Activated naive CD4-positive, alpha-beta T cell treated with anti-CD3 and anti-CD28 coated beads, Interleukin-2, amount 50 U/mL, for 24 hours (primary cell): Measurements from ENCODE around the gene CRYL1.

Source experiments
- H3K27ac Mint-ChIP-seq: one replicate; pipeline ENCODE4 v1.8.0; 2021; ENCODE audit warnings: mild to moderate bottlenecking, mixed read lengths
- H3K27me3 Mint-ChIP-seq: one replicate; pipeline ENCODE4 v1.8.0; 2021; ENCODE audit warnings: mixed read lengths
- H3K36me3 Mint-ChIP-seq: one replicate; pipeline ENCODE4 v1.8.0; 2021; ENCODE audit warnings: mixed read lengths
- H3K4me1 Mint-ChIP-seq: one replicate; pipeline ENCODE4 v1.8.0; 2021; ENCODE audit warnings: mixed read lengths
- H3K4me3 Mint-ChIP-seq: one replicate; pipeline ENCODE4 v1.8.0; 2021; ENCODE audit warnings: mild to moderate bottlenecking, mixed read lengths
- H3K9me3 Mint-ChIP-seq: one replicate; pipeline ENCODE4 v1.8.0; 2021; ENCODE audit warnings: mixed read lengths

The CRYL1 gene

DNA sequence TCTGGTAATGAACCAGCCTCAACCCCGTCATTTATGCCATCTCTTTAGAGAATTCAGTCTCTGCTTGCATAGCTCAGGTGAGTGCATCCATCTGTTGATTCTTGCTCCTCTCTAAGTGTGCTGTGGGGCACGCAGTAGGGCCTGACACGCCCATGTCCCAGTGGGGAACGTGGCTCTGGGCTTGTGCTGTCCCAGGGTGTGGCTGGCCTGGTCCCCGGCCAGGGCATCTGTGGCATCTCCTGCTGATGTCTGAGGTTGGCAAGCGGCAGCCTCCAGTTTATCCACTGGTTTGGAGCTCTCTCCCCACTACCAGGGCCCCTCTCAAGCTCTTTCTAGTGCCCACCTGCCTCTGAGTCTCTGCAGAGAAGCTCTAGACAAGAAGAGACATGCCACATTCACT is 146.9 kb downstream of the CRYL1 start:
- Mint-ChIP-seq H3K27ac (no peak overlapping the region), H3K4me3 (no peak overlapping the region), H3K36me3 (no peaks in the 10 kb centered on the region), H3K27me3 (no peaks in the 10 kb centered on the region), H3K4me1 (no peaks in the 10 kb centered on the region), H3K9me3 (no peaks in the 10 kb centered on the region)

DNA sequence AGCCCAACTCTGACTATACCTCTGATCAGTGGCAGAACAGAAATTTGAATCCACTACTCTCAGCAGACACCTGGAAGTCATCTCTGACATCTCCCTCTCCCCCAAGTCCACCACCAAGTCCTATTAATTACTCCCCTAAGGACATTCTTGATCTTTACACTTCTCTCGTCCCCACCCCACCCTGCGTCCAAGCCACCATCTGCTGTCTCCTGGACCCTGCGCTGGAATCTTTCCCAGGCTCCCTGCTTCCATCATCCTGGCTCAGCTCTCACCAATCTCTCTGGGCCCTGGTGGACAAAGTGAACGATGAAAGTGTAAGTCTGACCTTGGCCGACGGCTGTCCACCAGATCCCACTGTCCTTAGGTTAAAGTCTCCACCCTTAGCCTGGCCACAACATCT is 147.9 kb downstream of the CRYL1 start:
- H3K9me3 Mint-ChIP-seq, result no peaks in the 10 kb centered on the region
- no peaks in the 10 kb centered on the region for H3K36me3 Mint-ChIP-seq
- no peak overlapping the region for H3K27ac Mint-ChIP-seq
- H3K4me1 Mint-ChIP-seq, result no peaks in the 10 kb centered on the region
- H3K4me3 Mint-ChIP-seq, result no peak overlapping the region
- no peaks in the 10 kb centered on the region for H3K27me3 Mint-ChIP-seq

DNA sequence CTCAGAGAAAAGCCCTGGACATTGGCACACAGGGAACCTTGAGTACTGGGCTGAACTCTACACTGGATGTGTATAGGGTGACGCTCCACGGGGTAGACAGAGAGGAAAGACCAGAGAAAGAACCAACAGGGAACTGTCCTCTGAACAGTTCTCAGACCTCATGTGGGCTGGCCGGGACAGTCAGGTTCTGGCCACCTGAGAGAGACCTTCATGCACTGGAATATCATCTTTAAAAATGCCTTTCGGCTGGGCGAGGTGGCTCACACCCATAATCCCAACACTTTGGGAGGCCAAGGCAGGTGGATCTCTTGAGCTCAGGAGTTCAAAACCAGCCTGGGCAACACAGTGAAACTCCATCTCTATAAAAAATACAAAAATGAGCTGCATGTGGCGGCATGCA is 149.8 kb downstream of the CRYL1 start:
- H3K4me1 Mint-ChIP-seq, result no peaks in the 10 kb centered on the region
- H3K9me3 Mint-ChIP-seq, result no peaks in the 10 kb centered on the region
- H3K27me3 Mint-ChIP-seq, result no peaks in the 10 kb centered on the region
- no peak overlapping the region for H3K27ac Mint-ChIP-seq
- H3K36me3 Mint-ChIP-seq, result no peaks in the 10 kb centered on the region
- H3K4me3 Mint-ChIP-seq, result no peak overlapping the region

DNA sequence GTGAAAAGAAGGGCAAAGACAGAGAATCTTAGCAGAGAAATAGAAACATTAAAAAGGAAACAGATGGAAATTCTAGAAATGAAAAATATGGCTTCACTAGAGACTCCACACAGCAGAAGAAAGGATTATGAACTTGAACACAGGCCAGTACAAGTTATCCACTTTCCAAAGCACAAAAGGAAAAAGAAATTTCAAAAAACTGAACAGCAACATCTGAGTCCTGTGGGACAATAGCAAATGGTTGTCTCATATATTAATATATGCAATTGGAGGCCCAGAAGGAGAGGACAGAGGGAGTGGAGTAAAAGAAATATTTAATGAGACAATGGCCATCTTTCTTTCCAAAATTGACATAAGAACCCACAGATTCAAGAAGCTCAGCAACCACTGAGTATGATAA is 151.8 kb downstream of the CRYL1 start:
- H3K9me3 Mint-ChIP-seq, result no peaks in the 10 kb centered on the region
- H3K4me1 Mint-ChIP-seq, result no peaks in the 10 kb centered on the region
- H3K27me3 Mint-ChIP-seq, result no peaks in the 10 kb centered on the region
- no peaks in the 10 kb centered on the region for H3K36me3 Mint-ChIP-seq
- no peak overlapping the region for H3K4me3 Mint-ChIP-seq
- no peak overlapping the region for H3K27ac Mint-ChIP-seq

DNA sequence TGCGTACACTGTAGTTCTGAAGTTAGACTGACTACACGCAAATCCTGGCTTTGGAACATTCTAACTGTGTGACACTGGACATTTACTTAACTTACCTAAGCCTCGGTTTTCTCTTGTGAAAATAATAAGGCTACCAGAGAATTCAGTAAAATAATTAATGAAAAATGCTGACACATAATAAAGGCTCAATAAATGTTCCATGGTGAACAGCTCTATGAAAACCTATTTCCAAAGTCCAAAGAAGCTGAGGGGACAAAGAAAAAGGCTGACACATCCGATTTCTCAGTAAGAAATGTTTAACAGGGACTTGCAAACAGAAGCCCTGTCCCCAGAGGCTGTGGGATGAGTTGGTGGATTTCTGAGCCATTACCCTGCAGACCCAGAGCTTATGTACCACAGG is 153.8 kb downstream of the CRYL1 start:
- H3K4me3 Mint-ChIP-seq, result no peak overlapping the region
- H3K9me3 Mint-ChIP-seq, result no peaks in the 10 kb centered on the region
- H3K27ac Mint-ChIP-seq, result no peak overlapping the region
- no peaks in the 10 kb centered on the region for H3K27me3 Mint-ChIP-seq
- H3K36me3 Mint-ChIP-seq, result no peaks in the 10 kb centered on the region
- no peaks in the 10 kb centered on the region for H3K4me1 Mint-ChIP-seq

DNA sequence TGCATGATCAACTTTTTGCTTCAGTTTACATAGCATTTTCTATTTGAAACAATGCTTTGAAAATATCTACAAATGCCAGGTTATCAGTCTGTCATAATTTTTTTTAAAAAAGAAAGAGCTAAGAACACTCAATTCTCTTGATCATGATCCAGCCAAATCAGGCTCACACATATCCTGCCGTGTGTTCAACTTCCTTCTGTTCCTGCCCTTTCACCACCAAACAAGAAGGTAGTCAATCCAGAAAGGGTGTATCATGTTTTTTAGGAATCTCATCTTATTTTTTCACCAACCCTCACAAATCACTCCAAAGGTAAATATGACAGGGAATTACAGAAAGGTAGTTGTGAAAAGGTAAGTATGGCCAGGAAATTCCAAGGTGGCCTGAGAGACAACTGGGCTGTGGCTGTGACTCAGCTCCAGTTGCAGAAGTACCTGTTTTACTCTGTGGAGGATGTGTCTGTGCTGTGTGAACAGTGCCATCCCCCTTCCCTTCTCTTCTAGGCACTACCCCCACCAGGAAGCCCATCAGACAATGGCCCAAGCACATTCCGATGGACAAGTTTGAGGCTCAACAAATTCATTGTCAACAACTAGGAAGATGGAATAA is 154.7 kb downstream of the CRYL1 start:
- no peak overlapping the region for H3K27ac Mint-ChIP-seq
- H3K4me3 Mint-ChIP-seq, result no peak overlapping the region
- H3K27me3 Mint-ChIP-seq, result no peaks in the 10 kb centered on the region
- no peaks in the 10 kb centered on the region for H3K36me3 Mint-ChIP-seq
- no peaks in the 10 kb centered on the region for H3K4me1 Mint-ChIP-seq
- no peaks in the 10 kb centered on the region for H3K9me3 Mint-ChIP-seq

DNA sequence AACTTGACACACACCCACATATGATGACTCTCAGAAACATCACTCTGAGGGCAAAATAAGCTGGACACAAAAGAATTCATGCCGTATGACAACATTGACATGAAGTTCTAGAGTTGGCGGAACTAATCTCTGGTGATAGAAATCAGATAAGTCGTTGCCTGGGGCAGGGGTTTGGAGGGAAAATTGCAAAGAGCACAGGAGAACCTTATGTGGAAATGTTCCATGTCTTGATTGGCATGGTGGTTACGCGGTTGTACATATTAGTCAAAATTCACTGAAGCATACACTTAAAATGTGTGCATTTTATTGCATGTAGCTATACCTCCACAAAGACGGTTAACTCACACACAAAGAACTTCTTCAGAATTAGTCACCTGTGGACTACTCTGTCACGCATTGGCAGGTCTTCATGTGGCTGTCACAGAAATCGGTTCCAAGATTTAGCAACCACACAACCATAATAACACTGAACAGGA is 155.7 kb downstream of the CRYL1 start:
- H3K4me3 Mint-ChIP-seq, result no peak overlapping the region

DNA sequence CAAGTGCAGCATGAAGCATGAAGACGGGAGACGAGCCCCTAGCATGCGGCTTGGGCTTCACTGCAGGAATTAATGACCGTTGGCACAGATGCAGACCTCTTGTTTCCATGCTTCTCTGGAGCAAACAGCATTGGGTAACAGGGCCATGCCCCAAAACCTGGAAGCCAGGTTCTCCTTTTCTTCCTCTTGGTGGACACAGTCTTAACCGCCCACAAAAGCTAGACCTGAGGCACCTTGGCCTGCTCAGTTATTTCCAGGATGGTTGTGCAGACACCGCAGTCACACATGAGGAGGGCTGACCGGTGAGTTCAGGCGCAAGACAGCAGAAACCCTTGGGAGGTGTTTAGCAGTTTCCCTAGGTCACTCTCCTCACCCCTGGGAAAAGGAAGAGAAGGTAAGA is 159.6 kb downstream of the CRYL1 start:
- Mint-ChIP-seq H3K36me3 (no peaks in the 10 kb centered on the region), H3K4me1 (no peaks in the 10 kb centered on the region), H3K27me3 (no peaks in the 10 kb centered on the region), H3K4me3 (no peak overlapping the region), H3K9me3 (no peaks in the 10 kb centered on the region), H3K27ac (no peak overlapping the region)

More for the DNA sequence above, 155.7 kb downstream of the CRYL1 start:
- Mint-ChIP-seq H3K27me3 (no peaks in the 10 kb centered on the region), H3K36me3 (no peaks in the 10 kb centered on the region), H3K9me3 (no peaks in the 10 kb centered on the region), H3K27ac (no peak overlapping the region), H3K4me1 (no peaks in the 10 kb centered on the region)

DNA sequence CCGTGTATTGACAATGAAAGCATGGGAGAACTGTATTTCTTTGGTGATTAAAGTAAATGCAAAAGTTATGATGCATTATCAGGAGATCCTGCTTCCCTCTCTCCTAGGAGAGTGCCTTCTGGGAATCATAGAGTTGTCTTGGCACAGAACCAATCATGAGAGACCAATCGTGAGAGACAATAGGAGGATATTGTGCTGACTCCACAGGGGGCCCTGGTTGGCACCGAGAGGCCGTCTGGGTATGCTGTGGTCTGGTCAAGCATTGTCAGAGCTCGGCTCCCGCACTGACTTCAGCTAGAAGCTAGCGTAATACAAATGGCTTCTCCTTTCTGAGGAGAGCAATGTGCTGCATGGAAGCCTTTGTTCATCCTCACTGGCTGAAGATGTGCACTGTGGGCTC is 162.1 kb downstream of the CRYL1 start:
- Mint-ChIP-seq H3K4me1 (no peaks in the 10 kb centered on the region), H3K9me3 (no peaks in the 10 kb centered on the region), H3K4me3 (no peak overlapping the region), H3K27me3 (no peaks in the 10 kb centered on the region), H3K27ac (no peak overlapping the region), H3K36me3 (no peaks in the 10 kb centered on the region)

DNA sequence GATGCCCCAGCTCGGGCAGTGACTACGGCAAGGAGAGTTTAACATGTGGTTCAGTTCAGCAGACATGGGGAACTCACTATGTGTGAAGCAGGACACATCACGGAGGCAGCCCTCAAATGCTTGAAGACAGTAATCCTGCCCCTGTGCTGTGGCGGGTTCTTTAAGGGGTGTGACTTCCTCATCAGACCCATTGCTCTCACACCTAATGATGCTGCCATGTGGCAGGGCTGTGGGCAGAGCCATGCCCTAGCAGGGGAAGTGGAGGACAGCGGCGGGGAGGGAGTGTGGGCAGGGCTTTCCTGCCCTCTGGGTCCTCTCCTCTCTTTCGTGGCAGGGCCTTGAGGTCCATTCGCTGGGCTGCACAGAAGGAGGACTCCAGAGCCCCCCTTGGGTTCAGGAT is 162.5 kb downstream of the CRYL1 start:
- H3K4me1 Mint-ChIP-seq, result no peaks in the 10 kb centered on the region
- H3K27ac Mint-ChIP-seq, result no peak overlapping the region
- no peak overlapping the region for H3K4me3 Mint-ChIP-seq
- H3K36me3 Mint-ChIP-seq, result no peaks in the 10 kb centered on the region
- H3K9me3 Mint-ChIP-seq, result no peaks in the 10 kb centered on the region
- no peaks in the 10 kb centered on the region for H3K27me3 Mint-ChIP-seq

DNA sequence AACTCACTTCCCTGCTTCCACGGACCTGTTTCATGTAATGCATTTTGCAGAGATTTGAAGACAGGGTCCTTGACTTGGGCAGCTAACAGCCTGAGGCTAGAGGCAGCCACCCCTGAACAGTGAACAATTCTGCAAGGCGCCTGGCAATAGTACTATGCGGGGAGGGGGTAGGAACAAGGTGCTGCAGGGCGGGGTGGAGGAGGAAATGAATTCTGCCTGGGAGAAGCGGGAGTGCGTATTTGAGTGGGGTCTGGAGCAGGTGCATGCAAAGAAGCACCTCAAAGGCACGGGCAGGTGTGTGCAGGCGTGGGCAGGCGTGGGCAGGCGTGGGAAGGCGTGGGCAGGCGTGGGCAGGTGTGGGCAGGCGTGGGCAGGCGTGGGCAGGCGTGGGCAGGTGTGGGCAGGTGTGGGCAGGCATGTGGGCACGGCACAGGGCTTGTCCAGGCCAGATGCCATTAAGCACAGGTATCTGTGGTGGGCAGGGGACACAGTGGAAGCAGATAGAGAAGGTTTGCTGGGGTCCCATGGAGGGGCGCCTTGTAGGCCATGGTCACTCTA is 163.1 kb downstream of the CRYL1 start:
- H3K27me3 Mint-ChIP-seq, result no peaks in the 10 kb centered on the region
- peak overlapping the region; percentile 30 for H3K27ac Mint-ChIP-seq
- H3K9me3 Mint-ChIP-seq, result no peaks in the 10 kb centered on the region
- no peaks in the 10 kb centered on the region for H3K36me3 Mint-ChIP-seq
- no peaks in the 10 kb centered on the region for H3K4me1 Mint-ChIP-seq
- no peak overlapping the region for H3K4me3 Mint-ChIP-seq

DNA sequence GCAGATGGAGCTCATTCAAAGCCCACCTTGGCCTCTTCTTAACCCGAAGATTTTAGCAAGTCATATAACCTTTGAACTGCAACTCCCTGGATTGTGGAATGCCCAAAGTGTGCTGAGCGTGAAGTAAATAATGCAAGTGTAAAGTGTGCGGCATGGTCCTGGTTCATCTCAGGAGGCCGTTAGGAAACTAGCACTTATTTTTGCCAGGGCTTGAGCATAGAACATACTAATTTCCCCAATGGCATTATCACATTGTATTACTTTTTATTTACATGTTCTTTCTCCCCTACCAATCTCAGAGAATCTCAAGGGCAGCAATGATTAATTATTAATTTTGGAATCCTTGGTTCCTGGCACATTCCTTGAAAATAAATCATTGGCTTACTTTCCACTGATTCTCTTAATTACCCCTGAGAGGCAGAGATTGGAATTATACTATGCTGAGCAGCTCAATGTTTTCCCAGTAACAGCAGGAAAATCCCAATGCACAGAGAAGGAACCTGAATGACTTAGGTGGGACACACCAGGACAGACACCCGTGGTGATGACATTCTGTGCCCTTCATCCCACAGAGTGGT is 164.7 kb downstream of the CRYL1 start:
- no peaks in the 10 kb centered on the region for H3K9me3 Mint-ChIP-seq
- no peaks in the 10 kb centered on the region for H3K4me1 Mint-ChIP-seq
- H3K36me3 Mint-ChIP-seq, result no peaks in the 10 kb centered on the region
- no peaks in the 10 kb centered on the region for H3K27me3 Mint-ChIP-seq
- H3K27ac Mint-ChIP-seq, result no peak overlapping the region
- H3K4me3 Mint-ChIP-seq, result no peak overlapping the region

DNA sequence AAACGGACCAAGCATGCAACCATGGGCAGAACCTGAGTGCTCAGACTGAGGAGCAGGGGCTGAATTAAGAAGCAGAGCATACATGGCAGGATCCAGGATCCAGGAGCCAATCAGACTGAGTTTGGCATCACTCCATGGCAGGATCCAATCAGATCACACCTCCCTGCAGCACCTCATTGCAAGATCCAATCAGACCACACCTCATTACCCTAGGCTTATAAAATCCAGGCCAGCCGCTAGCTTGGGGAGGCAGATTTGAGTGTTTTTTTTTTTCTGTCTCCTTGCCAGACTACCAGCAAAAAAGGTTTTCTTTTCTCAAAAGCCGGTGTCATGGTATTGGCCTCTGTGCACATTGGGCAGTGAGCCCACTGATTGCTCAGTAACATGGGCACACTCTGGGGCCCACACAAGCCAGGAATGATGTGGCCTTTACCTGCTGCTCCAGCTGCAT is 165.6 kb downstream of the CRYL1 start:
- Mint-ChIP-seq H3K27ac (no peak overlapping the region), H3K36me3 (no peaks in the 10 kb centered on the region), H3K27me3 (no peaks in the 10 kb centered on the region), H3K4me3 (no peak overlapping the region), H3K9me3 (no peaks in the 10 kb centered on the region), H3K4me1 (no peaks in the 10 kb centered on the region)

DNA sequence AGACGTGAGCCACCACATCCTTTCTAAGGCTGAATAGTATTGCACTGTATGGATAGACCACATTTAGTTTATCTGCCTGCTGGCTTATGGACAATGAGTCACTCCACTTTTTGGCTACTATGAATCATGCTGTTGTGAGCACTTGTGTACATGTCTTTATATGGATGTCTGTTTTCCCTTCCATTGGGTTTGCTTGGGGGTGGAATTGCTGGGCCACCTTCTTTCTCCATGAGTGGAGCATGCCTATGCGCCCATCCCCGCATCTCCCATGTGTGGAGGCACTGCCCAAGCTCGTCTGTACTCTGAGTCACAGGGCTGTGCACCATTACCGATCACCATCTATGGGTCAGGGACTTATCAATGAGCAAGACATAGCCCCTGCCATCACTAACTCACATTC is 166.3 kb downstream of the CRYL1 start:
- Mint-ChIP-seq H3K9me3 (no peaks in the 10 kb centered on the region), H3K27ac (no peak overlapping the region), H3K36me3 (no peaks in the 10 kb centered on the region), H3K4me1 (no peaks in the 10 kb centered on the region), H3K27me3 (no peaks in the 10 kb centered on the region), H3K4me3 (no peak overlapping the region)

DNA sequence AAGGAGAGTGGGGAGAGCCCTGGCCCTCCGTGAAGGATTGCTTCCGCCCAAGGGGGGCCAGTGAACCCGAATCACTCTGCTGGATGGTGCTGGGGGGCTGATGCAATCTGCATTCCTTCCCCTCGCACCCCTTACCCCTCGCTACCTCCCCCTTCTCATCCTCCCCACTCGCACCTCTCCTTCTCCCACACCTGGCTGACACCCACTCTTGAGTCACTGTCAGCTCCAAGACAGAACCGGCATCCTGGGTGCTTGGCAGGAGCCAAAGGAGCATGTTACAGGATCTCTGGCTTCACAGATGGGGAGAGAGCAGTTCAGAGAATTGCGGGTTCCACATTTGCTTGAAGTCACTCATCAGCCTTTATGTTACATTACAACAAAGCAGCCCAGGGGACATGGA is 167.6 kb downstream of the CRYL1 start:
- peaks cover under 1% of the 10 kb centered on the region for H3K36me3 Mint-ChIP-seq
- no peaks in the 10 kb centered on the region for H3K9me3 Mint-ChIP-seq
- no peak overlapping the region for H3K4me3 Mint-ChIP-seq
- no peaks in the 10 kb centered on the region for H3K27me3 Mint-ChIP-seq
- no peak overlapping the region for H3K27ac Mint-ChIP-seq
- H3K4me1 Mint-ChIP-seq, result no peaks in the 10 kb centered on the region

DNA sequence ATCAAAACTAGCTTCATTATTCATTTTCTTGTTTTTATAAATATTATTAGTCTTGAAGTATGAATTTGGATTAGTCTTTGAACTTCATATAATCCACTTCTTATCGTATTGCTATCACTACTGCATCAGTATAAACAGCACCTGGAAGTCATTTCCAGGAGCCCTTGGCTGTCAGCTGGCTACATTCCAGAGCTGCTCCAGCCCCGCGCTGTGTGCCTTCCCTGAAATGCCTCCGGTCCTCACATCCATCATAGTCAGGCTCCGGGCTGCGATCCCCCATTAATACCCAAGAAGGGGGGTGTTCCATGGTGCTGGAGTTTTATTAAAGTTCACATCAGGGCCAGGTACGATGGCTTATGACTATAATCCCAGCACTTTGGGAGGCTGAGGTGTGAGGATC is 169.2 kb downstream of the CRYL1 start:
- H3K9me3 Mint-ChIP-seq, result no peaks in the 10 kb centered on the region
- H3K36me3 Mint-ChIP-seq, result peaks cover 1% of the 10 kb centered on the region
- H3K4me3 Mint-ChIP-seq, result no peak overlapping the region
- no peaks in the 10 kb centered on the region for H3K27me3 Mint-ChIP-seq
- H3K4me1 Mint-ChIP-seq, result no peaks in the 10 kb centered on the region
- H3K27ac Mint-ChIP-seq, result no peak overlapping the region

DNA sequence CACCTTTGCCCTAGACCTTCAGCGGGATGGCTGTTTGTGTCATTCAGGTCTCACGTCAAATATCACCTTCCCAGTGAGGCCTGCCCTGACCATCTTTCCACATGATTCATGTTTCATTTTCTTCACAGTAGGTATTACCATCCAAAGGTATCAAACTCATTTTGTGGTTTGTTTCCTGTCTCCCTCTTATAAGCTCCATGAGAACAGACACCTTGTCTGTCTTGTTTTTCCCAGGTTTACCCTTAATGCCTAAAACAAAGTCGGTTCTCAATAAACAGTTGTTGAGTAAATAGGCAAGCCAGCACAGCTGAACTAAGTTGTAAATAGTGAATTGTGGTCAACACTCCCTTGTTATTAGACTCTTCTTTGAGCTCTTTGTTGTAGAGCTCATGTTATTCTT is 170.9 kb downstream of the CRYL1 start:
- H3K4me1 Mint-ChIP-seq, result no peaks in the 10 kb centered on the region
- no peak overlapping the region for H3K4me3 Mint-ChIP-seq
- H3K9me3 Mint-ChIP-seq, result no peaks in the 10 kb centered on the region
- H3K27ac Mint-ChIP-seq, result no peak overlapping the region
- no peaks in the 10 kb centered on the region for H3K27me3 Mint-ChIP-seq
- H3K36me3 Mint-ChIP-seq, result peaks cover 1% of the 10 kb centered on the region
